Left cardiac atrium (tissue), 4 donors: Measurements from ENCODE around the gene TMEM94. TPM values are rescaled to one million over a fixed set of nuclear protein-coding genes. Genes with fewer than 3 reads are reported as not detected.
"Not testable (repeated sequence)": the region's sequence is repeated elsewhere in the genome, so short reads cannot be mapped to it uniquely, and the experiment has no call there.

ENCODE experiments used
- ATAC-seq, 2 donors: fragments of 200-7000 bp; cut with Tn5 transposase; one replicate each; pipeline ENCODE4 v1.9.1; 2020; ENCODE audit warnings: mild to moderate bottlenecking in 2 of 2, moderate library complexity in 2 of 2
- DNase-seq: peaks from one replicate; pipeline ENCODE4 v3.0.0-alpha.2; 2020
- intact Hi-C, 2 donors: fragments of 100-400 bp; cut with DNase I; formaldehyde crosslinking; loops; one replicate each; pipeline versions ENCODE4 v1.14.1 to v1.15.1; 2022 to 2023
- total RNA-seq, 2 donors: library from RNA; stranded (reverse); fragmentation: NEBNext Ultra II Directional; extraction: Animal tissue kit (Norgen Biotek cat#: 25700); gene quantifications; one replicate each; pipeline ENCODE4 v1.2.1, GENCODE V29; 2021
- donor health status: DM: no; HTN: yes; CAD: no.
- donor health status: DM: no; HTN: yes; CAD: no; lungs with severe emphysema.
- donor health status: DM: yes; HTN: yes; CAD: no.
- donor health status: Dilated cardiomyopathy.

TMEM94 gene
- total RNA-seq, 2 donors from 2014 or later, result 46.0 to 47.2 TPM

DNA sequence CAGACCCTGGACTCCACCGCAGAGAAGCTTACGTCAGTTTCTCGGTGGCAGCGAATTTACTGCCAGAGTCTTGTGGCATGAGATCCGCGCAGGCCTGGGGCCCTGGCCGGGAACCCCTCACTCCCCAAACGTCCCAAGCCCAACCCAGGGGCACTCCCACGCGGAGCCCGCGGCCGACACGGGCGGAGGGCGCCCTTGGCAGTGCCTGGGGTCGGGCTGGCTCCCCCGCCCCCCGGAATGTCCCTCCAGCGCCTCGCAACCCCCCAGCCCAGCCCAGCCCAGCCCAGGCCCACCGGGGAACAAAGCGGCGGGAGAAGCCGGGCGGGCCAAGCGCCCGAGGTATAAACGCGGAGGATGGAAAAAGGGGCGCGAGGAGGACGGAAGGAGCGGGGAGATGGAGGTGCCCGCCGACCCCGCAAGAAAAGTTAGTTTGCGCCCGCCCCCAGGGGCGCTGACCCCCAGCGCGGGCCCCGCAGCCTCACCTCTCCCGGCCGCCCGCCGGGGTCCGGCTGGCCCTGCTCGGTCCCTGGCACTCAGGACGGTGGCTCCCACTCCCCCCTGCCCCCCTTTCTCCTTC is 58.6 kb downstream of the TMEM94 start:
- intact Hi-C loops, result loop anchor here in 1 of 2 donors (10.0 kb wide), 2 partner anchors 60 to 90 kb away; partner anchors contain the start of gene TMEM94
- no peak for DNase-seq
- peak; percentile 0 for ATAC-seq

DNA sequence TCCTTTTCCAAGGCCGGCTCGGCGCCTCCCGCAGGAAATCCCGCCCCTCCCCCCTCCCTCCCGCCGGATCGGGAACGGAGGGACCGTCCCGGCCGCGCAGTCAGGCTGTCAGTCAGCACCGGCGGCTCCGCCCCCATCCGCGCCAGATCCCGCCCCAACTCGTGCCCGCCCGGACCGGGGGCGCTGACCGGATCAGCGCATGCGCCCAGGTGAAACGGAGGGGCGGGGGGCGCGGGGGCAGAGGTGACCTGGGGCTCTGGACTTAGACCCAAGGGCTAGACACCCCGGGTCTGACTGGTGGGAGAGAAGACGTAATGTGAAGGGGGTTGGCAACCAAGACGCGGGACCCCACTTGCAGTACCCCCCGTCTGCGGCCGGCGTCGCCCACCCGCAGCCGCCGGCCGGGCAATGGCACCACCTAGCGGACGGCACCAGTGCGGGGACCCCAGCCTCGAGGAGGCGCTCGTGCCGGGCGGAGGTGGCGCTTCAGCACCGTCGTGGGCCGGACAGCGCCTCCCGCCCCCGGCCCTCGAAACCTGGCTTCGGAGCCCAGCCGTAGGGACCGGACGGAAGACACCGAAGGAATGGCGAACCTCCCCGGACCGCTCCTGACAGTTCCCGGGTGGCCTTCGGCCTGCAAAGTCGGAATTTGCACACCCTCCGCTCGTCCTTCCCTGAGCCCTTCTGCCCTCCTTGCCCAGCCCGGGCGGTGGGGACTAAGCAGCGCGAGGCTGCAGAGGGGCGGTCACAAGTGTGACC is 59.2 kb downstream of the TMEM94 start, which contains the start of gene CASKIN2:
CASKIN2 (minus strand) TSS at position 42 of the 759 bp plus-strand sequence. CDS start 1,733 bp downstream, outside the sequence.
- intact Hi-C loops, result loop anchor here (2.0 to 10.0 kb wide), 3 partner anchors 61 to 91 kb away; partner anchors contain the start of gene TMEM94 (in 1 of the 2)
- peak; percentile 89 to 93 for ATAC-seq
- DNase-seq, result peak; percentile 97

DNA sequence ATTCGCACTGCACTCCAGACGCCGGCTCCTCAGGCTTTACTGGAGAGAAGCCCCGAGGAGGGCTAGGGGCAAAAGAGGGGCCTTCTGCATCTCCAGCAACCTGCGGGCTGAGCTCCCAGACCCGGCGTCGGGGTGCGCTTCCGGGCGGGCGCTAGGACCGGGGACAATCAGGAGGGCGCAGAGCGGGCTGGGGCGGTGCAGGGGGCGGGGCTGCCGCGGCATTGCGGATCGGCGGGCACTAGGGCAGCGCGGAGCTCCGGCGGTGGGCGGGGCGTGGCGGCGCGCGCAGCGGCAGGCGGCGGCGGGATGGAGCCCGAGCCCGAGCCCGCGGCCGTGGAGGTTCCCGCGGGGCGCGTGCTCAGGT is 59.8 kb downstream of the TMEM94 start, which contains the start of gene TSEN54:
TSEN54 (plus strand) TSS at position 274 of the 364 bp plus-strand sequence; CDS start at position 307, 33 bp downstream.
- ATAC-seq, result peak; percentile 91 to 92
- intact Hi-C loops, result loop anchor here (2.0 to 10.0 kb wide), 3 partner anchors 61 to 91 kb away; partner anchors contain the start of gene TMEM94 (in 1 of the 2)

DNA sequence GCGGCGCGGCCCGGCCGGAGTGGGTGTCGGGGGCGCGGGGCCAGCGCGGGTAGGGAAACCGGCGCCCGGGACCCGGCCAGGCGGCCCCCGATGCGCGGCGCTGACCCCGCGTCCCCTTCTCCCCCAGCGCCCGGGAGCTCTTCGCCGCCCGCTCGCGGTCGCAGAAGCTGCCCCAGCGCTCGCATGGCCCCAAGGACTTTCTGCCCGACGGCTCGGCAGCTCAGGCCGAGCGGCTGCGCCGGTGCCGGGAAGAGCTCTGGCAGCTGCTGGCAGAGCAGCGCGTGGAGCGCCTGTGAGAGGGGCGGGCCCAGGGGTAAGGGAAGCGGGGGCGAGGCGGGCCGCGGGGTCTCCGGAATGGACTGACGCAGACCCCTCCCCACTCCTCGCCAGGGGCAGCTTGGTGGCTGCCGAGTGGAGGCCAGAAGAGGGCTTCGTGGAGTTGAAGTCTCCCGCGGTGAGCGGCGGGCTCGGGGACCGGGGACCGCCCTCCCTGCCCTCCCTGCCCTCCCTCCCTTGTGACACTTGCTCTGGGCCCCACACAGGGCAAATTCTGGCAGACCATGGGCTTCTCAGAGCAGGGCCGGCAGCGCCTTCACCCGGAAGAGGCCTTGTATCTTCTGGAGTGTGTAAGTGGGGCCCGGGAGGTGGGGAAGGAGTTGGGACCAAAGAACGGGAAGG is 60.3 kb downstream of the TMEM94 start:
- peak; percentile 44 for DNase-seq
- intact Hi-C loops, result loop anchor here (2.0 to 10.0 kb wide), 3 partner anchors 62 to 92 kb away; partner anchors contain the start of gene TMEM94 (in 1 of the 2)
- no peak for ATAC-seq

More for the DNA sequence above, 59.8 kb downstream of the TMEM94 start, which contains the start of gene TSEN54:
- peak; percentile 96 for DNase-seq

DNA sequence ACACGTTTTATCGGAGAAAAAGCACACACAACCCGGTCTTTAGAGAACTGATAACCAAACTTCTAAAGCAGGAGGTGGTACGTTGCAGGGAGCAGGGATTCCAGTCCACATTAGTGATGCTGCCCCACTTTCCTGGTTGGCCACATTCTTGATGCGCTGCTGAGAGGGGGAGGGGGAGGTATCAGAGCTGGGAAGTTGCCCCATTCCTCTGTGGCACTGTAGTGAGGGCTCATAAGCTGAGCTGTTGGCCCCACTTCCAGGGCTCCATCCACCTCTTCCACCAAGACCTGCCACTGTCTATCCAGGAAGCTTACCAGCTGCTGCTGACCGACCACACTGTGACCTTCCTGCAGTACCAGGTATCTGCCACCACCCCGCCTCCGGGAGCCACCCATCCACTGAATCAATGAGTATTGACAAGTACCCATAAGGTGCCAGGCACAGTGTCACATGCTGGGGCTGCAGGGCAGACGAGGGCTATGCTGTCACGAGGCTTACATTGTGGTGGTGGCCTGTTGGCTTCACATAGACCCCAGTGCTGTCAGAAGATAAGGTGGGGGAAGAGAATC is 60.9 kb downstream of the TMEM94 start:
- ATAC-seq (no peak), DNase-seq (no peak)
- intact Hi-C loops, result loop anchor here (2.0 to 10.0 kb wide), 3 partner anchors 63 to 93 kb away; partner anchors contain the start of gene TMEM94 (in 1 of the 2)

DNA sequence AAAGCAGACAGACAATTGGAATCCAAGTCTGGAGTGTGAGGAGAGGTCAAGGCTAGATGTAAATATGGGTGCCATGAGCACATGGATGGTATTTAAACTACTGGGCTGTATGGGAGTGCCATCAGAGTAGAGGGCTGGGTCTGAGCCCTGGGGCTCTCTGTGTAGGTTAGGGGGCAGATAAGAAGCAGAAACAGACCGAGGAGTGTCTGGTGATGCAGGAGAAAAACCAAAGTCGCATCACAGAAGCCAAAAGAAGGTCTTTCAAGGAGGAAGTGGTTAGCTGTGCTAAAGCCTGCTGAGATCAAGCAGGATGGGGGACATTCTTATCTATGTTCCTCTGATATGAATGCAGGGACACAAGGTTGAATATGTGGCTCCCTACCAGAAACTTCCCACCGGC is 61.8 kb downstream of the TMEM94 start:
- no peak for DNase-seq
- ATAC-seq, result no peak
- intact Hi-C loops, result loop anchor here in 1 of 2 donors (10.0 kb wide), 2 partner anchors 63 to 93 kb away; partner anchors contain the start of gene TMEM94

DNA sequence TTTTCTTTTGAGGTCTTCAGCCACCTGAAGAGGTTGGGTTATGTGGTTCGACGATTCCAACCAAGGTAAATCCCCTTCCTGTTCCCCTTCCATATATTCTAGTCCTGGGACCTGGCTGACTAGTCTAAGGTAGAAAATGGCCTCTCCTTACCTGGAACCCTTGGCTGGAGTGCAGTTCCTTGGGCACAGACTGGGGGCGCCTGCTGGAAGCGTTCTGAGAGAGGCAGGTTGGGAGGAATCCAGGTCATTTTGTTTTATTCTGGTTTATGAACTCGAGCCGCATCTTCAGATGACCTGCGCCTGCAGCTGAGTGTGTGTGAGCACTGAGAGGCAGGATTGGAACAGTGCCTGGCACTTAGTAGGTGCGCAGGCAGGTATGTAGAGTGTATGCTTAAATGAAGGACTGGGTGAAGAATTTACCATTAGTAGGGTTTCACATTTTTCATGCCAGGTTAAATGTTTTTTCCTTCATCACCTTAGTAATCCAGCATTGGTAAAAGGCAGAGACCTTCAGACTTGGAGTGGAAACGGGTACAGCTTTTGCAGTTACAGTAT is 62.6 kb downstream of the TMEM94 start:
- intact Hi-C loops, result loop anchor here in 1 of 2 donors (10.0 kb wide), 2 partner anchors 64 to 94 kb away; partner anchors contain the start of gene TMEM94
- DNase-seq, result no peak

DNA sequence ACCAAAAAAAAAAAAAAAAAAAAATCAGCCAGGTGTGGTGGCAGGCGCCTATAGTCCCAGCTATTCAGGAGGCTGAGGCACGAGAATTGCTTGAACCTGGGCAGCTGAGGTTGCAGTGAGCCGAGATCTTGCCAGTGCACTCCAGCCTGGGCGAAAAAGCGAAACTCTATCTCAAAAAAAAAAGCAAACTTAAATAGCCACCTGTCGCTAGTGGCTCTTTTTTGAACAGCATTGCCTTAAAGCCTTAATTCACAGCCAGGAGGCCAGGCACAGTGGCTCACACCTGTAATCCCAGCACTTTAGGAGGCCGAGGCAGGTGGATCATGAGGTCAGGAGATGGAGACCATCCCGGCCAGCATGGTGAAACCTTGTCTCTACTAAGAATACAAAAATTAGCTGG is 64.0 kb downstream of the TMEM94 start:
- intact Hi-C loops, ATAC-seq, DNase-seq: not testable (repeated sequence)

More for the DNA sequence above, 62.6 kb downstream of the TMEM94 start:
- no peak for ATAC-seq

DNA sequence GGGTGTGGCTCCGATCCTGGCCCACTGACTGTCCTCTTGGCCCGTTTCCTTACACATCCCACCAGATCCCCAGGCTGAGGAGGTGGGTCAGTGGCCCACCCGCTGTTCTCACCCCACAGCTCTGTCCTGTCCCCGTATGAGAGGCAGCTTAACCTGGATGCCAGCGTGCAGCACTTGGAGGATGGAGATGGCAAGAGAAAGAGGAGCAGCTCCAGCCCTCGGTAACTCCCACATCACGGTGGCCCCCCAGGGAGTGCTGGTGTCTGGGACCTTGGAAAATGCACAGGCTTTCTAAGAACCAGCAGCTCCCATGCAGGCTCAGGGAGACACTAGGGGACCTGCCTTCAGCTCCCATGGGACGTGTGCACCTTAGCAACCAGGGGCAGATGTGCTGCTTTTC is 64.9 kb downstream of the TMEM94 start:
- ATAC-seq (no peak), DNase-seq (no peak)
- intact Hi-C loops, result no loop called here

DNA sequence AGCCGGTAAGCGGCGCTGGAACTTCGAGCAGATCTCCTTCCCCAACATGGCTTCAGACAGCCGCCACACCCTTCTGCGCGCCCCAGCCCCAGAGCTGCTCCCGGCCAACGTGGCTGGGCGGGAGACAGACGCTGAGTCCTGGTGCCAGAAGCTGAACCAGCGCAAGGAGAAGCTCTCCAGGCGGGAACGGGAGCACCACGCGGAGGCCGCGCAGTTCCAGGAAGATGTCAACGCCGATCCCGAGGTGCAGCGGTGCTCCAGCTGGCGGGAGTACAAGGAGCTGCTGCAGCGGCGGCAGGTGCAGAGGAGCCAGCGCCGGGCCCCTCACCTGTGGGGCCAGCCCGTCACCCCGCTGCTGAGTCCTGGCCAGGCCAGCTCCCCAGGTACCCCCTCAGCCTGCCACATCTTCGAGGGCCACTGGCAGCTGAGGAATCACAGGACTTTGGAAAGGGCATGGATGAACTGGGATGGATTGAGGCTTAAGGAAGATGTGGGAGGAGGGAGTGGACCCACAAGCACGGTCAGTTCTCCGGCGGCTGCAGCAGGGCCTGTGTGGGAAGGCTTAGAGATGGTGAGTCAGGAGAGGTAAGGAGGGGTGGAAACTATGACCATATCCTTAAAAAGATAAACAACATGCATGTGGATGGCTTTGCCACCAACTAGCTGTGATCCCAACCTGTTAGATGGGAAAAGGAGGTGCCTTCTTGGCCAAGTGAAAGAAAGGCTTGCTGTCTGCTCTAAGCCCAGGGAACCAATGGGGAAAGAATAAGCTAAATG is 65.7 kb downstream of the TMEM94 start:
- intact Hi-C loops, result no loop called here
- ATAC-seq (no peak), DNase-seq (no peak)

DNA sequence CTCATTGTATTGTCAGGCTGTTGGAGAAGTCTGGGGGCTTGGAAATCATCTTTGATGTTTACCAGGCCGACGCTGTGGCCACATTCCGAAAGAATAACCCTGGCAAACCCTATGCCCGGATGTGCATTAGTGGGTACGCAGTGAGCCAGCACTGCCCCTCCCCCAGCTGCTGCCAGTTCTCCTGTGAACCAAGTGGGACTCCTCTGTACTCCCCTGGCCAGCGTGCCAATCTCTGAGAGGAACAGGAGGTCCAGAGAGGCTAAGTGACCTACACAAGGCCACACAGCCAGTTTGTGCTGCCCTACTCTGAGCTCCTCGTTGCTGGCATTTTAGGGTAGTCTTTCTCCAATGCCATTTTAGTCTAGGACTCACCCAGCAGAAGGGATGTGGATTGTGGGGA is 67.2 kb downstream of the TMEM94 start:
- no peak for DNase-seq
- ATAC-seq, result no peak
- intact Hi-C loops, result no loop called here

DNA sequence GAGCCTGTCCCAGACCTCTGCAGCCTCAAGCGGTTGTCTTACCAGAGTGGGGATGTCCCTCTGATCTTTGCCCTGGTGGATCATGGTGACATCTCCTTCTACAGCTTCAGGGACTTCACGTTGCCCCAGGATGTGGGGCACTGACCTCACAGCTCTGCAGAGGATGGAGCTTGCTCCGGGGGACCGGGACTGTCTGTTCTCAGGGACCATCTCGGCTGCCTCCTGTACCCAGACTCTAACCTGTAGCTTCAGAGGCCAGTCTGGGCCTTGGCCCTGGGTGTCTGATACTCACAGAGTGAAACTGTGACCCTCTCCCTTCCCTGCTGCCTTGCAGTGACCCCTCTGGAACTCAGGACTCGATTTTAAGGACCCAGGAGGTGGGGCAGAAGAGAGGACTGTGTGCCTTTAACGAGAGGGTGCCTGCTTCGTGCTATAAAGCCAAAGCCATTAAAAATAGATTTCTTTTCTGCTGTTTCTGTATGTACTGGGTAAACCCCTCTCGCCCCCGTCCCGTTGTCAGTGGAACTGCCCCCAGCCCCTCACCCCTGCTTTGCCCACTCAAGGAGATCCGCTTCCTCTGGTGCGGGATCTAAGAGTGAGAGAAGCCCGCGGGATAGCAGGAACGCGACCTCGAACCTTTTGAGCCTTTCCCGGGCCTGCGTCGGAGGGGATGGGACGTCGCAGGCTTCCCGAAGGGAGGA is 68.0 kb downstream of the TMEM94 start:
- no peak for ATAC-seq
- DNase-seq, result no peak
- intact Hi-C loops, result no loop called here

DNA sequence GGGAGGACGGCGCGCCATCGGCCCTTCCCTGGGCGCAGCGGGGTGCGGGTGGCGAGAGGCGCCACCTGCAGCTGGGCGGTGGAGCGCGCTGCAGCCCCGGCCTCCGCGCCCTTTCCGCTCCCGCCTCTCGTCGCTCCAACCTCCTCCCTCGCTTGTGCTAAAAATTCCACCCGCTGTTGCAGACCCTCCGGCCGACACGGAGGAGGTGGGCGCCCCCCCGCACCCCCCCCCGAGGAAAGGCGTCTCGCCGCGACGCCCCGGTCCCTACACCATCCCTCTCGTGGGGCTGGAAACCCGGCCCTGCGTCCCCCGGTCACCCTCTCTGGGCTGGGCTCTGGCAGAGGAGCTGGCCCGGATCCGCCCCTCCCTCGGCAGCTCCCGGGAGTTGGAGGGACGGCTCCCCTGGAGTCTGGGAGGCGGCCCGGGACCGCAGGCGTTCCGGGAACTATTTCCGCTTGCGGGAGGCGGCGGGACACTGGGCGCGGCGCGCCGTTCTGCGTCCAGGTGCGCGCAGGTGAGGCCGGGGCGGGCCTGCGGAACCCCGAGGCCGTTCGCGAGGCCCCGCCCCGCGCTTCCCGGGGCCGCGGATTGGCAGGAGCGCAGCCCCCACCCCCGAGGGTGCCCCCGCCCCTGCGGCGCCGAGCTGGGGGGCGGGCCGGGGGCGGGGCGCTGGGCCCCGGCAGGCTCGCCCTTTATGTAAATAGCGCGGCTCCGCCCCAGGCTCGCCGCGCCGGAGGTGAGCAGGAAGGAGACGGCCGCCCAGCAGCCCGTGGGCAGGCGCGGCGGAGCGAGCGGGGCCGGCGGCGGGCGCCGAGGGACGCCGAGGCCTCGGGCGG is 68.8 kb downstream of the TMEM94 start, which contains the start of gene LLGL2:
LLGL2 (plus strand) TSS at position 728 of the 836 bp plus-strand sequence. CDS start 17,730 bp downstream, outside the sequence.
- DNase-seq, result peak; percentile 76
- ATAC-seq, result peak; percentile 93 to 96
- intact Hi-C loops, result loop anchor here in 1 of 2 donors (5.0 kb wide), 1 partner anchor 62 kb away; the partner anchor contains the start of gene MYO15B

DNA sequence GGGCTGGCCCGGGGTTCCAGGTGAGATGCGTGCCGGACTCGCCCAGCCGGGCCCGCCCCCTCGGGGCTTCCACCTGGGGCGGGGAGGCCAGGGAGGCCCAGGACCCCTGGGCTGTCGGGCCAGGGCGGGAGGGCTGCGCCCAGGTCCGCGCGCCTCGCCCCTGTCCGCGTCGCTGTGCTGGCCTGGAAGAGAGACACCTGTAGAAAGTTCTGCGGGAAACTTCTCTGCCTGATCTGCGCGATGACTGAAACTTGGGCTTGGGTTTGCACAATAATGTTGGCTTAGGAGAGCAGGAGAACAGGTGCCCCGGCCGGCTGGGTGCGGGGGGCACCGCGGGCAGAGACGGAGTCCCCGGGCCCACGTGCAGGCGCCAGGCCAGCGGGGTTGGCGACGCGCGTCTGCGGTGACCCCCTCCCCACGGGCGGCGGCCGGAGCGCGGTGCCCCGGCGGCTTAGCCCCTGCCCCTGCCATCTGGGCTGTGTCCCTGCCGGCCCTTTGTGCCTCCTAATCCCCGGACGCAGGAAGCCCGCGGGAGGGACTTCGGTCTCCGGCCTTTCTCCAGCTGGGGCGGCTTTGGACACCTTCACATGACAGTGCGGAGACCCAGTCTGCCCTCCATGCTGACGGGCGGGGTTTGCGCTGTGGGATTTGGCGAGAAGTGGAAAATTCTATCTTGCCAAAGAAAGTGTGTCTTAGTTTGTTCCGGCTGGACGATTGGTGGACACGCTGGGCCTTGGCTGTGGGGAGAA is 69.5 kb downstream of the TMEM94 start:
- intact Hi-C loops, result loop anchor here in 1 of 2 donors (5.0 kb wide), 1 partner anchor 61 kb away; the partner anchor contains the start of gene MYO15B
- ATAC-seq (peak; percentile 9 to 17), DNase-seq (no peak)

DNA sequence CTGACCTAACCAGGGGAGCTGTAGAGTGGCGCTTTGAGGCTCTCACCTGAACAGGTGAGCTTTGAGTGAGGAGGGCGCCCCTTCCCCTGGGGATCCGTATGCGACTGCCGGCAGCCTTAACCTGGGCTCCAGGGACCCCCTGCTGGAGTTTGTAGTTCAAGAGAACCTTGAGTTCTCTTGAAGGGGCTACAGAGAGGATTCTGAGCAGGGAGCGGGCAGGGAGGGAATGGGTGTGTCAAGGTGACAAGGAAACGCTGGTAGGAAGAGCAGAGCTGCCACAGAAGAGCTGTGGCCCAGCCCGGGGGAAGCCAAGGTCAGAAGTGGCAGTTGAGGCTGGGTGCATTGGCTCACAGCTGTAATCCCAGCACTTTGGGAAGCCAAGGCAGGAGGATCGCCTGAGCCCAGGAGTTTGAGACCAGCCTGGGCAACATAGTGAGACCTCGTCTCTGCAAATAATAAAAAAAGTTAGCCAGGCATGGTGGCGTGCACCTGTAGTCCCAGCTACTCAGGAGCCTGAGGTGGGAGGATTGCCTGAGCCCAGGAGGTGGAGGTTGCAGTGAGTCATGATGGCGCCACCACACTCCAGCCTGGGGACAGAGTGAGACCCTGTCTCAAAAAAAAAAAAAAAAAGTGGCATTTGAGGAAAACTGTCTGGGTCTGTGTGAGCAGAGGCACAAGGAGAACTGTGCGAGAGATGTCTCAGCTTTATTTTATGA is 70.3 kb downstream of the TMEM94 start:
- no peak for DNase-seq
- intact Hi-C loops, result loop anchor here in 1 of 2 donors (5.0 kb wide), 1 partner anchor 61 kb away; the partner anchor contains the start of gene MYO15B
- ATAC-seq, result no peak
